Superior temporal gyrus (tissue), 1 donor: Measurements from ENCODE around the gene POMT1.

Experiments used
- DNase-seq: peaks from one replicate; pipeline ENCODE4 v3.0.0-alpha.2; 2016; ENCODE audit errors: extremely low spot score

POMT1 gene

DNA sequence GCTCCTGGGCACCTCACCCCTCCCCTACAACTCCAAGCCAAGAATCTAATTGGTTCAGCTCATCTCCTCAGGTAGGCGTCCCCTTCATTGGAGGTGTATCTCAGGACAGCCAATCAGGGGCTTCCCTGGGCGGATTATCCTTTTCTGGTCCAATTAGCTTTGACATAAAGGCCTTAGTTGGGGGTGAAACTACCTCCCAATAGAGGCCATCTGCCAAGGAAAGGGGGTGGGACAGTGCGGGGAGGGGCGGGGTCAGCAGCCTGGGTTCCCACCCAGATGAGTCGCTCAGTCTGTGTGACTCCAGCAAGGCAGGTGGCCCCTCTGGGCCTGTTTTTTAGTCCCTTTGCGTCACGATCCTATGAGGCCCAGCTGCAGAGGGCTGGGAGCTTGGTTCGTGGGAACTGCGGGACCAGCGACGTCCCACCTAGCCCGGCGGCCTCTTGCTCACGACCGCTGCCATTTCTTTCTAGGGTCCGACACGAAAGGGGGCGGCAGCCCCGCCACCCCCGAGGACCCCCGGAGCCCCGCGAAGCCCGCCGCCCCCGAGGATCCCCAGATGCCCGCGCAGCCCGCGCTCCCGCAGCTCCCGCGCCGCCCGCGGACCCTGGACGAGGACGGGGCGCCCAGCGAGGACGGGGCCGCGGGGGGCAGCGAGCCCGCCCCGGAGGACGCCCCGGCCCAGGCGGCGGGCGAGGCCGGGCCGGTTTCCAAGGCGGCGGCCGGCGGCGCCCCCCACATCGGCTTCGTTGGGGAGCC is 51.5 kb downstream of the POMT1 start:
- DNase-seq, result no peak

GRCh38 chr9:131554843-131555351 is 52.2 kb downstream of the POMT1 start:
- DNase-seq, result no peak

DNA sequence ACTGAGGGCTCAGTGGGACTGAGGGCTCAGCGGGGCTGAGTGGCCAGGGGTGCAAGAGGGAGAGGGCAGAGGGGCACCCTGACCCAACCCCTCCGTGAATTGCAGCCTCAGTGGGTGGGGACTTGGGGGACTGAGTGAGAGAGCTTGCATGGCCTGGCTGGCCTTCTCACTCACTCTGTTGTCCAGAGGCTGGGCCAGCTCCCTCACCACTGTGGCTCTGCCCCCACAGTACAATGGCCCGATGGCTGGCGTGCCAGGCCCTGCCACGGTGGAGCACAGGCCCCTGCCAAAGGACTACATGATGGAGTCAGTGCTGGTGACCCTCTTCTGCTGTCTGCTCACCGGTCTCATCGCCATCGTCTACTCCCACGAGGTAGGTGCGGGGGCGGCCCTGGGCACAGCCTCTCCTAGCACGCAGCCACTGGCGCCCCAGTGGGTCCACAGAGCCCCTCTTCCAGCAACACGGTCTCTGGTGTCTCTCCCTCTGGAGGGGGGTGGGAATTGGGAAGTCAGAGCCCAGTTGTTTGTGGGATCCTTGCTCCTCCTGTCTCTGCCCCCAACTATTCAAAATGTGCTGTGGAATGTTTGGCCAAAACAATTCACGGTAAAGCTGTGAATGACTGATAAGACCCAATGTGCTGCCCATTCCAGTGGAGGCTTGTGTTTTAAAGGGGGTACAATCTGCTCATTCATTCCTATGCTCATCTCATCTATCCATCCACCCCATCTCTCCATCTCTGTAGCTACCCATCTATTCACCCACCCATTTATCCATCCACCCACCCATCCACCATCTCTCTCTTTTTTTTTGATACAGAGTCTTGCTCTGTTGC is 53.3 kb downstream of the POMT1 start:
- no peak for DNase-seq

GRCh38 chr9:131557855-131558548 is 55.3 kb downstream of the POMT1 start:
- no peak for DNase-seq

GRCh38 chr9:131559421-131560000 is 56.8 kb downstream of the POMT1 start:
- DNase-seq, result no peak

DNA sequence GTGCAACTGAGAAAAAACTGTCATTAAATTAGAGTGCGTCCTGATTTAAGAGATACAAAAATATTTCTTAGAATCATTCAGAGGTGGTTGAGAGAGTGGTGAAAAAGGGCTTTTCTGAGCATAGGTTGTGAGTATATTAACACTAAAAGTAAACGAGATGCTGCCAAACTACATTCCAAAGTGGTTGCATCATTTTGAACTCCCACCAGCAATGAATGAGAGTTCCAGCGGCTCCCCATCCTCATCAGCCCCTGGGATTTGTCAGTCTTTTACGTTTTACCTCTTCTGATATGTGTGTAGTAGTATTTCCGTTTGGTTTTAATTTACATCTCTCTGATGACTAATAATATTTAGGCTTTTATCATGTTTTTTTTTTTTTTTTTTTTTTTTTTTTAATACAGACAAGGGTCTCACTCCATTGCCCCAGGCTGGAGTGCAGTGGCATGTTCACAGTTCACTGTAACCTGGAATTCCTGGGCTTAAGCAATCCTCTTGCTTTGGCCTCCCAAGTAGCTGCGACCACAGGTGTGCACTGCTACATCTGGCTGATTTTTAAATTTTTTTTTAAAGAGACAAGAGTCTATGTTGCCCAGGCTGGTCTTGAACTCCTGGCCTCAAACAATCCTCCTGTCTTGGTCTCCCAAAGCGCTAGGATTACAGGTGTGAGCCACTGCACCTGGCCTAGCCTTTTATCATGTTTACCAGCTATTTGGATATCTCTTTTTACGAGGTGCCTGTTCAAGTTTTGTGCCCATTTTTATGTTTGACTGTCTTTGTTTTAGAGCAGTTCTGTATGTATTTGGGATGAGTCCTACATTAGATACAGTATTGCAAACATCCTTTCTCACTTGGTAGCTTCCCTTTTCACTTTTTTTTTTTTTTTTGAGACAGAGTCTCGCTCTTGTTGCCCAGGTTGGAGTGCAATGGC is 59.6 kb downstream of the POMT1 start:
- no peak for DNase-seq

GRCh38 chr9:131565369-131565768 is 62.7 kb downstream of the POMT1 start:
- no peak for DNase-seq

GRCh38 chr9:131566158-131566557 is 63.4 kb downstream of the POMT1 start:
- no peak for DNase-seq

- DNase-seq, result no peak
These were observed 65.2 kb downstream of the POMT1 start for GRCh38 chr9:131567910-131568309.
